ENCODE measurements around the gene SLC35B4.

GRCh38 chr7:134343136-134343535 is 26.4 kb upstream of the SLC35B4 start:
- TF ChIP-seq CTCF (IDR thresholded peaks at IDR 0.05): no peak
- no peak for TF ChIP-seq POLR2A (IDR thresholded peaks at IDR 0.05)
